Effector memory CD8-positive, alpha-beta T cell (primary cell): ENCODE data around the gene SERPINB6.

Source experiments
- ATAC-seq: fragments of 150-1000 bp; cut with Tn5 transposase; replicated peaks from 2 replicates; pipeline ENCODE4 v1.10.0; 2021; ENCODE audit warnings: mild to moderate bottlenecking, moderate library complexity
- DNase-seq, 3 experiments: peaks; one replicate each; pipeline ENCODE4 v3.0.0; 2021
- H3K27ac Mint-ChIP-seq, 2 donors: one replicate each; pipeline ENCODE4 v1.8.0; 2022; ENCODE audit warnings: mild to moderate bottlenecking in 2 of 2, mixed read lengths in 2 of 2, moderate library complexity in 2 of 2
- H3K27me3 Mint-ChIP-seq, 2 donors: one replicate each; pipeline ENCODE4 v1.8.0; 2022; ENCODE audit warnings: mixed read lengths in 2 of 2
- H3K36me3 Mint-ChIP-seq: one replicate; pipeline ENCODE4 v1.8.0; 2022; ENCODE audit warnings: mild to moderate bottlenecking, moderate library complexity, mixed read lengths; ENCODE audit not compliant: insufficient read depth
- H3K4me1 Mint-ChIP-seq, 2 donors: one replicate each; pipeline ENCODE4 v1.8.0; 2022; ENCODE audit warnings: low read depth in 2 of 2, mixed read lengths in 2 of 2
- H3K4me3 Mint-ChIP-seq, 2 donors: one replicate each; pipeline ENCODE4 v1.8.0; 2022; ENCODE audit warnings: mild to moderate bottlenecking in 2 of 2, mixed read lengths in 2 of 2, moderate library complexity in 2 of 2
- H3K9me3 Mint-ChIP-seq, 2 donors: one replicate each; pipeline ENCODE4 v1.8.0; 2022; ENCODE audit warnings: mixed read lengths in 2 of 2

SERPINB6 gene

DNA sequence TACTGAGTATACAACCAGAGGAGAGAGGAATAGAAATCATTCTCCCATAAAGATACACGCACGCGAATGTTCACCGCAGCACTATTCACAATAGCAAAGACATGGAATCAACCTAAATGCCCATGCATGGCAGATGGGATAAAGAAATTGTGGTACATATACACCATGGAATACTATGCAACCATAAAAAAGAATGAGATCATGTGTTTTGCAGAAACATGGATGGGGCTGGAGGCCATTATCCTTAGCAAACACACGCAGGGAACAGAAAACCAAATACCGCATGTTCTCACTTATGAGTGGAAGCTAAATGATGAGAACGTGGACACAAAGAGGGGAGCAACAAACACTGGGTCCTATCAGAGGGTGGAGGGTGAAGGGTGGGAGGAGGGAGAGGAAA lies 3.4 kb downstream of the SERPINB6 start:
- peak overlapping the region in 1 of 2 donors; percentile 7 for H3K27ac Mint-ChIP-seq
- DNase-seq = no peak
- no peak for ATAC-seq
- H3K27me3 Mint-ChIP-seq = no peaks in the 10 kb centered on the region
- no peak overlapping the region for H3K4me3 Mint-ChIP-seq
- H3K4me1 Mint-ChIP-seq = peaks cover 13 to 30% of the 10 kb centered on the region in 2 donors
- H3K36me3 Mint-ChIP-seq = peaks cover 3% of the 10 kb centered on the region
- peaks cover 0 to 3% of the 10 kb centered on the region in 2 donors for H3K9me3 Mint-ChIP-seq

DNA sequence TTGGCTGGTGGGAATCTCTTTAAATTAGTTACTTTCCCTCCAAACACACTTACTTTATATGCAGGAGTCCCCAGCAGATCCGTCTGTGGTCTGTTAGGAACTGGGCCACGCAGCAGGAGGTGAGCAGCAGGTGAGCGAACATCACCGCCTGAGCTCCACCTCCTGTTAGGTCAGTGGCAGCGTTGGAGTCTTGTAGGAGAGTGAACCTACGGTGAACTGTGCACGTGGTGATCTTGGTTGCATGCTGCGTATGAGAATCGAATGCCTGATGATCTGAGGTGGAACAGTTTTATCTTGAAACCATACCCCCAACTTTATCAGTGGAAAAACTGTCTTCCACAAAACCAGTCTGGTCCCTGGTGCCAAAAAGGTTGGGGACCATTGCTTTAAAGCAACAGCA lies 5.0 kb downstream of the SERPINB6 start:
- Mint-ChIP-seq H3K27ac (no peak overlapping the region), H3K4me3 (no peak overlapping the region), H3K4me1 (peaks cover 13 to 33% of the 10 kb centered on the region in 2 donors), H3K9me3 (peaks cover 0 to 3% of the 10 kb centered on the region in 2 donors), H3K27me3 (no peaks in the 10 kb centered on the region), H3K36me3 (no peaks in the 10 kb centered on the region)
- no peak for ATAC-seq
- no peak for DNase-seq

DNA sequence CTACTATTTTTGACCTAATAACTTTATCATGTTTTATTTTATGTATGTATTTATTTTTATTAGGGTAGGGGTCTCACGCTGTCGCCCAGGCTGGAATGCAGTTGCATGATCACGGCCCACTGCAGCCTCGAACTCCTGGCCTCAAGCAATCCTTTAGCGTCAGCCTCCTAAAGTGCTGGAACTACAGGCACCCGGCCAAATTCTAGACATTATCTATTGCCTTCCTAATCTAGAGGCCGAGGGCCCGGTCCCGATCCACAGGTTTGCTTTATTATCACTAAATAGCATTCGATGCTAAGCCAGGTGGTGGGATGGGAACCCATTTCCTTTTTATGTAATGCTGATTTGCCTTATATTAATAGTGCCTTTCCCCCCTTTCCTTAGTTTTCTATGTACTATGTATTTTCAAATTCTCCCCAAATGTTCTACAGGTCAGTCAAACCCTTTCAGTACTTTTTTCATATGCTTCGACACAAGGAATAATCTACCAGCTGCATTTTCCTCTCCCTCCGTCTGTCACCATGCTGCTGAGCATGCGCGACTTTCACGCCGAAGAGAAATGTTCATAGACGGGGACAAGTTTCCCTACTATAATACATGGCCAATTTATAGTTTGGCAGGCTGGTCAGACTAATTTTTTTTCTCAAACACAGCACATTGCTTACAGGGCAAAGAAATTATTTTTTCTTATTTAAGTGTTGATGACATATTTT lies 6.4 kb downstream of the SERPINB6 start:
- Mint-ChIP-seq H3K4me1 (peaks cover 11 to 29% of the 10 kb centered on the region in 2 donors), H3K9me3 (peaks cover 0 to 3% of the 10 kb centered on the region in 2 donors), H3K27ac (no peak overlapping the region), H3K27me3 (no peaks in the 10 kb centered on the region), H3K36me3 (peaks cover 3% of the 10 kb centered on the region), H3K4me3 (no peak overlapping the region)
- DNase-seq (no peak), ATAC-seq (no peak)

DNA sequence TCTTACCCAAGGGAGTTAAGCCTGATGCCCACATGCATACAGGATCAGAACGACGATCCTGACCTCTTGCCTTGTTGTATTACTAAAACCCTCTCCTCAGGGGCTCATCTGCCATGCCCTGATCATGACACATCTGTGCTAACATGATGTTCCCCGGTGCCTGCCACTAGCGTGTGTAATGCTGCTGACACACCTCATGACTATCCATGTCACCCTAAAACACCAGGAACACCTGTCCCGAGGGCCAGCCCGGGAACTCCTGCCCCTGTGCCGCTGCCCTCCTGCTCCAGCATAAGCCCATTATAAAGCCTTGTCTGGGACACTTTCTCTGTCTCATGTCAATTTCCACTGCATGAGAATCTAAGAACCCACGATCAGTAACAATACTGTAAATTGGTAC lies 7.6 kb downstream of the SERPINB6 start:
- no peak for ATAC-seq
- Mint-ChIP-seq H3K4me1 (peaks cover 11 to 23% of the 10 kb centered on the region in 2 donors), H3K27ac (no peak overlapping the region), H3K27me3 (no peaks in the 10 kb centered on the region), H3K4me3 (no peak overlapping the region), H3K9me3 (peaks cover 0 to 3% of the 10 kb centered on the region in 2 donors), H3K36me3 (peaks cover 3% of the 10 kb centered on the region)
- DNase-seq = no peak

DNA sequence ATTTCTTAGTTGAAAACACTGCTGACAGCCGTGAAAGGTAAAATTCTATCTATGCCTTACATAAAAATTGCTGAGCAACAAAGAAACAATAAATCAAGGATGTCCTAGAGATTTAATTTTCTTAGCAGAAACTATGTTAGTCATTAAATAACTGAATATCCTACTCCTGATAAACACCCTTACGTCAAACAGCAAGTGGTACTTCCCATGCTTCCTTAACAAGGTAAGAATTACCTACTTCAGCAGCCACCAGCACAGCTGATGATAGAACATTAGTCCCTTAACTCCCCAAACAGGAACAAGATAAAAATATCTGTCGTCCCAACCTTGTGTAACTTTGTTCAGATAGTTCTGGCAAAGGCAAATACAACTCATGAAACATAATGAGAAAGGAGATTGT lies 8.7 kb downstream of the SERPINB6 start:
- ATAC-seq = no peak
- Mint-ChIP-seq H3K36me3 (peaks cover 6% of the 10 kb centered on the region), H3K9me3 (no peaks in the 10 kb centered on the region), H3K27ac (no peak overlapping the region), H3K4me3 (no peak overlapping the region), H3K4me1 (peaks cover 6 to 16% of the 10 kb centered on the region in 2 donors), H3K27me3 (no peaks in the 10 kb centered on the region)
- no peak for DNase-seq

DNA sequence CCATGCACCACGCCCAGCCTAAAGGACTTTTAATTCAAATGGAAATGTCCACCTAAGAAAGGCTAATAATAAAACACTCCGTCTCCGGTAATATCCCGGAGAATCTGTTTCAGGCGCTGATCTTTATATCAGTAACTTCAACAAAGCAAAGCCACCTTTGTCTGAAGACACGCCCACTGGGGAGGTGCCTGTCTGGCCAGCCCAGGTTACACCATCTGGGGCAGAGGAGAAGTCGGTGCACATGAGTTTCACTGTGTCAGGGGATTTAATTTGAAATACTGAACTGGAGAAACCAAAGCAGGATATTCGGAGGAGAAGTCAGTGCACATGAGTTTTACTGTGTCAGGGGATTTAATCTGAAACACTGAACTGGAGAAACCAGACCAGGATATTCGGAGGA lies 9.4 kb downstream of the SERPINB6 start:
- H3K9me3 Mint-ChIP-seq = no peaks in the 10 kb centered on the region
- no peaks in the 10 kb centered on the region for H3K27me3 Mint-ChIP-seq
- no peak for DNase-seq
- peaks cover 5 to 11% of the 10 kb centered on the region in 2 donors for H3K4me1 Mint-ChIP-seq
- peak overlapping the region in 1 of 2 donors; percentile 35 for H3K27ac Mint-ChIP-seq
- H3K4me3 Mint-ChIP-seq = no peak overlapping the region
- H3K36me3 Mint-ChIP-seq = peaks cover 6% of the 10 kb centered on the region
- no peak for ATAC-seq

DNA sequence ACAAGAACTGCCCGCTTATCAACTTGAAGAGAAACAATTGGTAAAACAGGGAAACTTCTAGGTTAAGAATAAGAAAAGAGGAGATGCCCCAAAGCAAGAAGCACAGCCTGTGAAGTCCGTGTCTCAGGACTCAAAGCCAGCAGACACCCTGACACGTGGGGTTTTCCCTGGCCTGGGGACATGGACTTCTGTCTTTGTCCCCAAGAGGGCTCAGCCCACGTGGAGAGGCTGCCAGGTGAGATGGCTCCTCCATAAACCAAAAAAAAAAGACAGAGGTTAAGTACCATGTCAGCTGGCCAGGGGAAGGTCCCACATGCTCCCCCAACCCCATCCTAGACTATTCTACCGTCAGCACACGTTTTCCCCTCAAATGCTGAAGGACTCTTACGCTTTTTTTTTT lies 9.9 kb downstream of the SERPINB6 start:
- H3K27me3 Mint-ChIP-seq = no peaks in the 10 kb centered on the region
- H3K4me3 Mint-ChIP-seq = no peak overlapping the region
- H3K4me1 Mint-ChIP-seq = peaks cover 5 to 11% of the 10 kb centered on the region in 2 donors
- H3K36me3 Mint-ChIP-seq = peaks cover 6% of the 10 kb centered on the region
- H3K9me3 Mint-ChIP-seq = no peaks in the 10 kb centered on the region
- H3K27ac Mint-ChIP-seq = peak overlapping the region in 1 of 2 donors; percentile 35
- no peak for DNase-seq
- ATAC-seq = no peak

DNA sequence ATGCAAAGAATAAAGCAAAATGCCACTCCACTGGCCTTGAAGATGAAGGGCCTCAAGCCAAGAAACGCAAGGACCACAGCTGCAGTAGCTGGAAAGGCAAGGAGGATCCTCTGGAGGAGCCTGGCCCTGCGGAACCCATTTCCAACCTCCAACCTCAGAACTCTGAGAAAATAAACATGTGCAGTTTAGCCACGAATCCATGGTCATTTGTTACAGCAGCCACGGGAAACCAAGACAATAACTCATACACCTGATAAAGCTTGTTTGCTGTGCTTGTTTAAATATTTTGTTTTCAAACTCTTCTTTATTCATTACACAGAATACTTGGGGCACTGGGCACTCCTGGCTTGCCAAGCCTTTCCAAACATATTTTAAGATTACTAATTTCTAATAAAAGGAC lies 10.4 kb downstream of the SERPINB6 start:
- Mint-ChIP-seq H3K4me1 (peaks cover 5 to 11% of the 10 kb centered on the region in 2 donors), H3K27me3 (no peaks in the 10 kb centered on the region), H3K4me3 (no peak overlapping the region), H3K36me3 (peaks cover 9% of the 10 kb centered on the region), H3K9me3 (no peaks in the 10 kb centered on the region), H3K27ac (no peak overlapping the region)
- no peak for DNase-seq
- no peak for ATAC-seq

DNA sequence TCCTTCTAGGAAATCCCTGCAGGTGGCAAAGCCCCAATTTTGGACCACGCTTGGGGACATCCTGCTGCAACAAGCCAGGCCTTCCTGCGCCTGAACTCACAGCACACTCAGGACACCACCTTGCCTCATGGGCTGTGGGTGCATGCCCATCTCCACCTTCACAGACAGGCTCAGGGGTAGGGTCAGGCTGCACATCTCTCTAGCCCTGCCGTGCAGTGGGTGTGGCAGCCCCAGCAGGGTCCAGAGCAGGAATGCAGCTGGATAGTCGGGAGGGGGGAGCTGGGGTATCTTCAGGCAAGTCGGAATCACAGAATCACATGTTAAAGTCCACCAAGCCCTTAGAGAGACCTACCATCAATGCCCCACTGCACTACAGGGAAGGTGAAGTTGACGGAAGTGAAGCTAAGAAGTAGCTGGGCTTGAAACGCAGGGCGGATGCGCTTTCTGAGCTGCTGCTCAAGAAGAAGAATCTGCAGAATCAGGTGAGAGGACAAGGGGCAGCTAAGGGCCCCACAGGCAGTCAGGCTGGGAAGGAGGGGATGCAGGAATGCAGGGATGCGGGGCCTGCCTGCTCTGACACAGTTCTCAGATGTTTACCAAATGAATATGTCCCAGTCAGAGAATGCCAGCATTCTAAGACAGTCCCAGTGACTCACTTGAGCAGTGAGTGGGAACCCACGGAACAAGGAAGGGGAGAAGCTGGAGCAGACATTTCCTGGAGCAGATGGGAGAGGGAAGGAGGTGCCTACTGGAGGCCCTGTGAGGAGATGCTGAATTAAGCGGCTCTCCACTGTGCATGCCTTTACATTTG lies 11.3 kb downstream of the SERPINB6 start:
- H3K27me3 Mint-ChIP-seq = no peaks in the 10 kb centered on the region
- H3K9me3 Mint-ChIP-seq = no peaks in the 10 kb centered on the region
- peaks cover 9% of the 10 kb centered on the region for H3K36me3 Mint-ChIP-seq
- H3K27ac Mint-ChIP-seq = peak overlapping the region; percentile 12 to 52
- no peak for DNase-seq
- ATAC-seq = no peak
- H3K4me3 Mint-ChIP-seq = no peak overlapping the region
- peaks cover 5 to 11% of the 10 kb centered on the region in 2 donors for H3K4me1 Mint-ChIP-seq

DNA sequence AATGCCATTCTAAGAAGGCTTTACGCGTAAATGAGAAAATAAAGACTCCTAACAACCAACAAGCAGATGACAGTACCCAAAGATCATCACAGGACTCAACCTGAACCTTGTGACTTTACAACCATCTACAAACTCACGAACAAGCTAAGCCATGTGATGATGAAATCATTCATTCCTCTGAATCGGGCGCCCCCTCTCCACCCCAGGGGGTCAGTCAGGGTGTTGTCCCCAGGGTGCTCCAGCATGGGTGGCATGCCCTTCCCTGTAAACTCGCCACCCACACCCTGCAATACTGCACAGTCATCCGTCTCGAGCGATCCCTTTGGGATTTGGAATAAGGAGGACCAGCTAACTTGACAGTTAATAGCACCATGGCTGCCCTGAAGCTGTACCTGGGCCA lies 12.6 kb downstream of the SERPINB6 start:
- no peak for ATAC-seq
- H3K27ac Mint-ChIP-seq = no peak overlapping the region
- H3K27me3 Mint-ChIP-seq = no peaks in the 10 kb centered on the region
- H3K36me3 Mint-ChIP-seq = peaks cover 10% of the 10 kb centered on the region
- no peak overlapping the region for H3K4me3 Mint-ChIP-seq
- DNase-seq = no peak
- H3K4me1 Mint-ChIP-seq = peaks cover 5 to 9% of the 10 kb centered on the region in 2 donors
- no peaks in the 10 kb centered on the region for H3K9me3 Mint-ChIP-seq

DNA sequence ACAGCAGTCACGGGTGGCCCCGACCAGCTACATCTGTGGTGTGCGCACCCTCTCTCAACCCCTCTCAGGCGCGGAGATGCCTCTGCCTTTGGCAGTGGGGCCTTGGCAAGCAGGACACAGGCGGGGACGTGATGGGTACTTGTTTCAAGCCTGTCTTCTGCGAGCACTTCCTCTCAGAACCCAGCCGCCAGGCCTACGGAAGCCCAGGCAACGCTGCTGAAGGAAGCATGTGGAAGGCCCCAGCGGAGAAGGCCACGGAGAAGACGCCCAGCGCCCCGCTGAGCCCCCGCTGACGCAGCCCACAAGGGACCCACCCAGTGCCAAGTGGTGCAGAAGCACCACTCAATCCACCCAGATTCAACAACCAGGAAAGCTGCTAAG lies 13.0 kb downstream of the SERPINB6 start:
- ATAC-seq = no peak
- Mint-ChIP-seq H3K4me1 (peaks cover 5% of the 10 kb centered on the region in 2 donors), H3K27me3 (no peaks in the 10 kb centered on the region), H3K9me3 (no peaks in the 10 kb centered on the region), H3K36me3 (peaks cover 12% of the 10 kb centered on the region), H3K4me3 (no peak overlapping the region), H3K27ac (no peak overlapping the region)
- no peak for DNase-seq

DNA sequence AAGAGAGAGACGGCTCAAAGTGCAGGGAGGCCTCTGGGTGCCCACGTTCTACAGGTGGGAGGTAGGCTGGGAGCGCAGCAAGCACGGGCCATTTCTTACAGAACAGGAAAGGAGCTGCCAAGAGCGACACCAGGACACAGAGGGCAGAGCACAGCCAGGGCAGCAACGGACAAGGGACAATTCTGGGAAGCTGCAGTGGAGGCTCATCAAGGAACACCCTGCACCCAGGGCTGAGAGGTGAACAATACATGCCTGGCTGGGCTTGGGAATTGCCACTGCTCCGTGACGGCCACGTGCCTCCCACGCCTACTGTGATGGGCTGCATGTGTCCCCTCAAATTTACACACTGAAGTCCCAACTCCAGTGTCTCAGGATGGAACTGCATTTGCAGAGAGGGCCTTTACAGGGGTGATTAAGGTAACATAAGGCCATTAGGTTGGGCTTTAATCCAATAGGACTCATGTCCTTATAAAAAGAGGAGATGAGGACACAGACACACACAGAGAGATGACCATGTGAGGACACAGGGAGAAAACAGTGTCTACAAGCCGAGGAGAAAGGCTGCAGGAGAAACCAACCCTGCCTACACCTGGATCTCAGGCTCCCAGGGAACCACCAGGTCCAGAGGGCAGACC lies 13.6 kb downstream of the SERPINB6 start:
- Mint-ChIP-seq H3K27ac (peak overlapping the region in 1 of 2 donors; percentile 28), H3K27me3 (no peaks in the 10 kb centered on the region), H3K9me3 (no peaks in the 10 kb centered on the region), H3K36me3 (peaks cover 12% of the 10 kb centered on the region), H3K4me1 (peaks cover 2 to 9% of the 10 kb centered on the region in 2 donors), H3K4me3 (no peak overlapping the region)
- DNase-seq (no peak), ATAC-seq (no peak)

DNA sequence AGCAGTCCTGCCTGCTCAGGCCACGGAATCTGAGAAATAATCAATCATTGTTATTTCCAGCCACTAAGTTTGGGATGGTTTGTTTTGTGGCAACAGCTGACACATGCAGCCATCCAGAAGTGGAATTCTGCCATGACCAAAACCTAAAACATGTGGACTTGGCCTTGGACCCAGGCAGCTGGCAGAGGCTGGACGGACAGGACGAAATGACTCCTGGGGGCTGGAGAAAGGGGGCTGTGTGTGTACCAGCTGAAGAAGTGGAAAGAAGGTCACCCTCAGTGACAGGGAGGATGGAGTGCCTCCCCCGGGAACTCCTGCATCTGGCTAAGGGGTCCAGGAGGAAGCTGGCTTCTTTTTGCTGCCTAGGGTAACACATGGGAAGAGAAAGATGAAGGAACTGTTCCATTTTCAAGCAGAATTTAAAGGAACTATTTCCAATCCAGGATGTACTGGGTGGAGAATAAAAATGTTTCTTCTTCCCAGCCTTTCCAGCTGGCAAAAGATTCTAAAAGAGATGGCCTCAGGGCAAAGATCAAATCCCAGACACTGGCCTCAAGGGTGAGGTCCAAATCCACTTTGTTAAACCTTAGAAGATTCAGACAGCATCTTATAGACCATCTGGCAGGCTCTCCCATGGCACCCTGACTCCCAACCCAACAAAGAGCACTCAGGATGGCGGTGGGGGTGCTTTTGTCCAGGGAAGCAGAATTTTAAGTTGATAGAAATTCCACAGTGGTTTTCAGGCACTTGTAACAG lies 14.3 kb downstream of the SERPINB6 start:
- Mint-ChIP-seq H3K27ac (peak overlapping the region in 1 of 2 donors; percentile 28), H3K4me3 (no peak overlapping the region), H3K9me3 (no peaks in the 10 kb centered on the region), H3K4me1 (peaks cover 0 to 14% of the 10 kb centered on the region in 2 donors), H3K27me3 (no peaks in the 10 kb centered on the region), H3K36me3 (peaks cover 12% of the 10 kb centered on the region)
- no peak for ATAC-seq
- no peak for DNase-seq
